Smooth muscle cell of the umbilical artery (primary cell): ENCODE data around the gene TMEM59. TPM values are rescaled to one million over a fixed set of nuclear protein-coding genes. Genes with fewer than 3 reads are reported as not detected.

ENCODE experiments used
- total RNA-seq: library from RNA; depleted of rRNA; stranded (reverse); fragments of >200 nt; gene quantifications from 2 replicates; pipeline ENCODE4 v1.2.3, GENCODE V29; 2014

The TMEM59 gene, protein sequence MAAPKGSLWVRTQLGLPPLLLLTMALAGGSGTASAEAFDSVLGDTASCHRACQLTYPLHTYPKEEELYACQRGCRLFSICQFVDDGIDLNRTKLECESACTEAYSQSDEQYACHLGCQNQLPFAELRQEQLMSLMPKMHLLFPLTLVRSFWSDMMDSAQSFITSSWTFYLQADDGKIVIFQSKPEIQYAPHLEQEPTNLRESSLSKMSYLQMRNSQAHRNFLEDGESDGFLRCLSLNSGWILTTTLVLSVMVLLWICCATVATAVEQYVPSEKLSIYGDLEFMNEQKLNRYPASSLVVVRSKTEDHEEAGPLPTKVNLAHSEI
- 313 and 741 TPM in 2 replicates for total RNA-seq

DNA sequence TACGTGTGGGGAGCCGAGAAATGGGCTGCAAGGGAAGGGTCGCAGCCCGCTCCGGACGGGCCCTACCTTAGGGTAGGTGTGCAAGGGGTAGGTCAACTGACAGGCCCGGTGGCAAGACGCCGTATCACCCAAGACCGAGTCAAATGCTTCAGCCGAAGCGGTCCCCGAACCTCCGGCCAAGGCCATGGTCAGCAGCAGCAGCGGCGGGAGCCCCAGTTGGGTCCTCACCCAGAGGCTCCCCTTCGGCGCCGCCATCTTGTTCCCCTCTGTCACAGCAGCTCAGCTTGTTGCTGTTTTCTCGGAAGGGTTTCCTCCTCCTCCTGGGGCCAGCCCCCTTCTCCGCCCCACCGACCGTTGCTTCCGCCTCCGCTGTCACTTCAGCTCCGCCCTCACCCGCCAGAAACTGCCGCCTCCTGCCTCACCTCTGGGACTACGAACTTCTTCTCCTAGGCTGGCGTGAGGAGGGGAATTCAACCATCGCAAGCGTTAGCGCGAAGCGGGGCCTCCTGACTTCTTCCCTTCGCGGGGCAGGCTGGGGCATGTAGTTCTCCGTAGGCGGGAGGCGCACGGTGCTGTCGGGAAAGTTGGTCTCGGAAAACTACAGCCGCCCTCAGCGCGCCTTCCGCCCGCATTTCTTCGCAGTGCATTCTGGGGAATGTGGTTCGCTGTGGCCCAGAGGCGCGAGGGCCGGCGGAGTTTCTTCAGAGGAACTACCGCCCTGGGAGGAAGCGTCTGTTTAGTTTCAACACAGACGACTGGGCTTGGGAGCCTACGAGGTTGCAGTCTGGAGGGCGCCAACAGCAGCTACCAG is at the start of gene TMEM59, which contains the start of gene TCEANC2:
Gene TMEM59, minus strand, starts transcription at position 271 of the 811 bp plus-strand sequence. Its CDS starts 16 bp downstream, at position 255.
Gene TCEANC2, plus strand, starts transcription at position 675 of the 811 bp plus-strand sequence. CDS start 815 bp downstream, outside the sequence.

DNA sequence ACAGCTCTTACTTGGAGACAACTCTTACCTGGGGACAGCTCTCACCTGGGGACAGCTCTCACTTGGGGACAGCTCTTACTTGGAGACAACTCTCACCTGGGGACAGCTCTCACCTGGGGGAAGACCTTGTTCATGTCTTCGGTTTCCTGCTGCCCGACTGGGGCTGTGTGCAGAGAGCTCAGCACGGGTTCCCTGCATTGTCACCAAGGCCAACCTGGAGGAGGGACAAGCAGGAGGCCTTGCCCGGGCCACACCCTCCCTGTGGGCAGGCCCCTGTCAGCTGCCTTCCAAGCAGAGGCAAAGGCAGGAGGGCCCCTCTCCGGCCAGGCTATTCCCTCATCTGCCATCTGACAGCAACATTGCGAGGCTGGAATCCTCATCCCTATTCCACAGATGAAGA is 35.0 kb downstream of the TMEM59 start, which contains the start of gene LDLRAD1:
Gene LDLRAD1, minus strand, starts transcription at position 208 of the 400 bp plus-strand sequence. Its CDS starts 74 bp downstream, at position 134.

Other genes starting within 250 kb of the TMEM59 start
- 14.0 and 20.2 TPM in 2 replicates for gene NDC1, start 214.9 kb downstream of the TMEM59 start, total RNA-seq
- gene YIPF1, start 163.4 kb downstream of the TMEM59 start, total RNA-seq = 21.4 and 21.9 TPM in 2 replicates
- gene DIO1, start 159.0 kb downstream of the TMEM59 start, total RNA-seq = not detected in 2 replicates
- 14.0 and 14.9 TPM in 2 replicates for gene IFT25, start 107.5 kb downstream of the TMEM59 start, total RNA-seq
- gene LRRC42, start 106.9 kb downstream of the TMEM59 start, total RNA-seq = 24.3 and 33.9 TPM in 2 replicates
- not detected in 2 replicates for gene LDLRAD1, start 35.0 kb downstream of the TMEM59 start, total RNA-seq
- 3.0 and 3.8 TPM in 2 replicates for gene TCEANC2, start 404 bp upstream of the TMEM59 start, total RNA-seq
- 0.30 TPM in 1 of 2 replicates, not detected in the other for gene CDCP2, start 99.8 kb upstream of the TMEM59 start, total RNA-seq
- gene CYB5RL, start 146.8 kb upstream of the TMEM59 start, total RNA-seq = 5.1 and 5.3 TPM in 2 replicates
- gene MRPL37, start 147.0 kb upstream of the TMEM59 start, total RNA-seq = 32.1 and 49.0 TPM in 2 replicates